PFSK-1 (cell line): ENCODE measurements around the gene CASP5.

Experiments
- FOXP2 ChIP-seq: optimal IDR thresholded peaks from 2 replicates; pipeline ENCODE3; 2011; ENCODE audit warnings: borderline replicate concordance, control low read depth, inconsistent platforms; ENCODE audit not compliant: insufficient read depth; ENCODE audit errors: extremely low read length, extremely low read depth
- POLR2AphosphoS5 ChIP-seq: IDR thresholded peaks from 2 replicates; pipeline ENCODE4 v1.6.1; 2012; ENCODE audit warnings: low read depth, mild to moderate bottlenecking, control low read depth, low read length, moderate library complexity
- SIN3A ChIP-seq: IDR thresholded peaks from 2 replicates; pipeline ENCODE4 v1.6.1; 2012; ENCODE audit warnings: mild to moderate bottlenecking, low read length, moderate library complexity, borderline replicate concordance; ENCODE audit not compliant: insufficient read depth
- TAF1 ChIP-seq: IDR thresholded peaks from 2 replicates; pipeline ENCODE4 v1.6.1; 2012; ENCODE audit warnings: low read length, control low read depth, borderline replicate concordance; ENCODE audit not compliant: insufficient read depth
- TF ChIP-seq, protein P1 (sequence below), 2 experiments: IDR thresholded peaks; 2 replicates each; pipeline versions ENCODE4 v1.6.1 to v1.8.0; 2011 to 2012; ENCODE audit warnings: low read depth in 2 of 2, low read length in 2 of 2, control low read depth in 1 of 2, inconsistent platforms in 1 of 2, mild to moderate bottlenecking in 1 of 2, moderate library complexity in 1 of 2; ENCODE audit not compliant: insufficient read depth in 1 of 2

CASP5 gene

DNA sequence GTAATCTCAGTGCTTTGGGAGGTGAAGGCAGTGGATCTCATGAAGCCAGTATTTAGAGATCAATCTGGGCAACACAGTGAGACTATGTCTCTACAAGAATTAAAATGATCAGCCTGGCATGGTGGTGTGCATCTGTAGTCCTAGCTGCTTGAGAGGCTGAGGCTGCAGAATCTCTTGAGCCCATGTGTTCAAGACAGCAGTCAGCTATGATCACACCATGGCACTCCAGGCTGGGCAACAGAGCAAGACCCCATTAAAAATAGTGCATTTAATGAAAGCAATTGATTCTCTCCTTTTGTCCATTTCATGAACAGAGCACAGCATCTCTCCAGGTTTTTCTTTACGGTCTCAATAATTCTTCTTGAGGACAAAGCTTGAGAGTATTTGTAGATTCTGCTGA, 33.5 kb upstream of the CASP5 start:
- no peak for TF ChIP-seq POLR2AphosphoS5
- no peak for TF ChIP-seq FOXP2
- TF ChIP-seq, protein P1, sequence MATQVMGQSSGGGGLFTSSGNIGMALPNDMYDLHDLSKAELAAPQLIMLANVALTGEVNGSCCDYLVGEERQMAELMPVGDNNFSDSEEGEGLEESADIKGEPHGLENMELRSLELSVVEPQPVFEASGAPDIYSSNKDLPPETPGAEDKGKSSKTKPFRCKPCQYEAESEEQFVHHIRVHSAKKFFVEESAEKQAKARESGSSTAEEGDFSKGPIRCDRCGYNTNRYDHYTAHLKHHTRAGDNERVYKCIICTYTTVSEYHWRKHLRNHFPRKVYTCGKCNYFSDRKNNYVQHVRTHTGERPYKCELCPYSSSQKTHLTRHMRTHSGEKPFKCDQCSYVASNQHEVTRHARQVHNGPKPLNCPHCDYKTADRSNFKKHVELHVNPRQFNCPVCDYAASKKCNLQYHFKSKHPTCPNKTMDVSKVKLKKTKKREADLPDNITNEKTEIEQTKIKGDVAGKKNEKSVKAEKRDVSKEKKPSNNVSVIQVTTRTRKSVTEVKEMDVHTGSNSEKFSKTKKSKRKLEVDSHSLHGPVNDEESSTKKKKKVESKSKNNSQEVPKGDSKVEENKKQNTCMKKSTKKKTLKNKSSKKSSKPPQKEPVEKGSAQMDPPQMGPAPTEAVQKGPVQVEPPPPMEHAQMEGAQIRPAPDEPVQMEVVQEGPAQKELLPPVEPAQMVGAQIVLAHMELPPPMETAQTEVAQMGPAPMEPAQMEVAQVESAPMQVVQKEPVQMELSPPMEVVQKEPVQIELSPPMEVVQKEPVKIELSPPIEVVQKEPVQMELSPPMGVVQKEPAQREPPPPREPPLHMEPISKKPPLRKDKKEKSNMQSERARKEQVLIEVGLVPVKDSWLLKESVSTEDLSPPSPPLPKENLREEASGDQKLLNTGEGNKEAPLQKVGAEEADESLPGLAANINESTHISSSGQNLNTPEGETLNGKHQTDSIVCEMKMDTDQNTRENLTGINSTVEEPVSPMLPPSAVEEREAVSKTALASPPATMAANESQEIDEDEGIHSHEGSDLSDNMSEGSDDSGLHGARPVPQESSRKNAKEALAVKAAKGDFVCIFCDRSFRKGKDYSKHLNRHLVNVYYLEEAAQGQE (IDR thresholded peaks at IDR 0.05; ENCODE audit: insufficient read depth in 1 of 2, low read depth in 2 of 2, low read length in 2 of 2): no peak

DNA sequence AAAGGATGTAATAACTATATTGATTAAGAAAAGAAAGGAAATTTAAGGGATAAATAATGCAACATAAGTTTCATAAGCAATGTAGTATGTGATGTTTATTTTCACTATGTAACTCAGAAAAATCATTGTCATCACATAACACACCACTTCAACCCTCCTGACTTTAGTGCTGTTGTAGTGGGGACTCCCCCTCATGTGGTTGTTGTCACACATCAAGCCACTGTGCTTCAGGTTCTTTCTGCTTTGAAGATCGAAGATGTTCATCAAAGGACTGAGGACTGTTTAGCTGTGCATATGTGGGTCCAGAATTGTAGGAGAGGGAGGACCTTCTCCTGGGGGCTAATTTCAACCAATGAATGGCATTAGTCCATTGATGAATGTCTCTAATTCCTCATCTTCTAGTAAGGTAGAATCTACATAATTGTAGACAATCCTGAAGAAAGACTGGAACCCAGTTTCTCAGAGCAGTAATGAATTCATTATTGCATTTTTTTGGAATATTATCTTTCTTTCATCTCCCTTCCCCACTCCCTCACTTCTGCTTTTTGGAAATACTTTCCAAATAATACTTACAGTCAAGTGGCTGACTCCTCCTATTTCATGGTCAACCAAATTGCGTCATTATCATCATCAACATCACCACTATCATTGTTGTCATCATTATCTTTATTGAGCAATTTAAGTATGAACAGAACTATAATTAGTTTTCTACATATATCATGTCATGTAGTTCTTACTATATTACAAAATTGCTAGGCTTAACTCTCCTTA, 31.9 kb upstream of the CASP5 start:
- TF ChIP-seq SIN3A: no peak
- no peak for TF ChIP-seq FOXP2
- TF ChIP-seq, protein P1 (IDR thresholded peaks at IDR 0.05; ENCODE audit: insufficient read depth in 1 of 2, low read depth in 2 of 2, low read length in 2 of 2): no peak
- no peak for TF ChIP-seq TAF1
- no peak for TF ChIP-seq POLR2AphosphoS5

DNA sequence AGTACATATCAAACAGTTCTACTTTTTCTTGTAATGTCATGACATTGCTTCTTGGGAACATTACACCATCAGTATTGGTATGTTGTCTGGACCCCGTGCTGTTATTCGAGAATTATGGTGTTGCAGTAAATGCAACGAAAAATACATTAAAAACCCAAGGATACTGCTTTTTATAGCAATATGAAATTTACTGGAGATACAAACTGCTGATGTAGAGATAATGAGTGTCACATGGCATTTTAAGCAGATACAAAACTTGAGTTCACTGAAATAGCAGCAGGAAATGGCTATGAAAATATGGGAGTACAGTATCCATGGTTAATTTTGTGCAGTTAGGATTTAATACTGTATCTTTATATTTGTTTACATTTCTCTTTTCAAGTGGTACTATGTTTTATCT, 29.5 kb upstream of the CASP5 start:
- TF ChIP-seq SIN3A: no peak
- TF ChIP-seq, protein P1 (IDR thresholded peaks at IDR 0.05; ENCODE audit: insufficient read depth in 1 of 2, low read depth in 2 of 2, low read length in 2 of 2): no peak
- TF ChIP-seq FOXP2: no peak
- TF ChIP-seq POLR2AphosphoS5: no peak
- TF ChIP-seq TAF1: no peak

DNA sequence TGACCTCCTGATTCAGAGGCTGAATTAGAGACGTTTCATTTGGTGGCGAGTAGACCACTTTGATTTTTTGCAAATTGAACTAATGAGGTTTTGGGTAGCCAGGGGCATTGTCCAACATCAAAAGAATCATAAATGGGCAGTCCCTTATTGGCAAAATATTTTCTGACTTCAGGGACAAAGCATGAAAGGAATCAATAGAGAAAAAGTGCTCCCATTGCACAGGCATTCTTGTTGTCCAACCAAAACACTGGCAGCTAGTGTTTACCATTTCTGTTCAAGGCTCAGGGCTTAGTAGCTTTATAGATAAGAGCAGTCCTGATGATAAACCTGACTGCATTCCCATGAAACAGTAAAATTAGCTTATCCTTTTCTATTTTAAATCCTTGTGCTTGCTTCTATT, 28.6 kb upstream of the CASP5 start:
- TF ChIP-seq TAF1: no peak
- no peak for TF ChIP-seq POLR2AphosphoS5
- no peak for TF ChIP-seq SIN3A
- TF ChIP-seq, protein P1 (IDR thresholded peaks at IDR 0.05; ENCODE audit: insufficient read depth in 1 of 2, low read depth in 2 of 2, low read length in 2 of 2): no peak
- no peak for TF ChIP-seq FOXP2

DNA sequence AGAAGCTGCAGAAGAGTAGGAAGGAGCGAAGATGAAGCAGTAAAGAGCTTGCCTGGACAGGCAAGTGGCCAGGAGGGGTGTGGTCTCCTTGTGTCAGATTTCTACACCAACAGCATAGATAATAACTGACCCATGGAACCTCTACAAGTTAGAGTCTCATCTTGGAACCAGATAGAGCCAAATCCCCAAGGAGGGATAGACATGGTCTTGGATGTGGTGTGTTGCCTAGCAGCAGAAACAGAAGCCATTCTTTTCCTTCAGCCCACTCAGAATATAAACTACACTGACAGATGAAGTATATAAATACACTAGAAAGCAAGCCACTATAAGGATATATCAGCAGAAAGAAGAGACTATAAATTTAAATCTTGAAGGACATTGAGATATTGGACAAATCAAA, 26.5 kb upstream of the CASP5 start:
- TF ChIP-seq FOXP2 (no peak), SIN3A (no peak), TAF1 (no peak), POLR2AphosphoS5 (no peak)
- TF ChIP-seq, protein P1 (IDR thresholded peaks at IDR 0.05; ENCODE audit: insufficient read depth in 1 of 2, low read depth in 2 of 2, low read length in 2 of 2): no peak
